ENCODE results near the gene MLEC. TPM values are rescaled to one million over a fixed set of nuclear protein-coding genes. Genes with fewer than 3 reads are reported as not detected.

Gene MLEC
- total and polyA plus RNA-seq, 9 of the 15 experiments (the other 6 are each of a cell fraction or from before 2014, with no cell fraction given): 18.5 to 108 (median 57.8) TPM

GRCh38 chr12:120668091-120668867 lies 18.7 kb upstream of the MLEC start:
- H3K27ac ChIP-seq (ENCODE audit: extremely low read depth, low read depth, low read length): no peak overlapping the region
- ChIA-PET POLR2A (interaction anchor here (1.4 kb wide), 1 partner anchor 12 kb away, joined by 4 read pairs; no protein-coding TSS in a partner anchor), CTCF (ENCODE audit: low intra/inter-chr PET ratio) (no interaction called here)
- intact Hi-C loops (cut with micrococcal nuclease) (no loop called here), in situ Hi-C loops (cut with MboI) (loop anchor here (25.0 kb wide), 1 partner anchor 331 kb away; the partner anchor contains the start of gene PLA2G1B)
- no TSS peak for BruUV-seq (replicated peaks)
- H3K9me3 ChIP-seq (replicated peaks; ENCODE audit: control insufficient read depth, insufficient read depth, low read depth, low read length): no peaks in the 10 kb centered on the region
- peaks cover 36 to 75% of the 10 kb centered on the region in 2 experiments; a peak in 4 of 5 replicates for H3K27me3 ChIP-seq (ENCODE audit: control insufficient read depth in 2 of 2, insufficient read depth in 2 of 2, low read length in 2 of 2)
- no peaks in the 10 kb centered on the region for H3K36me3 ChIP-seq (ENCODE audit: control insufficient read depth, insufficient read depth, low read length)
- no peak overlapping the region for H3K9ac ChIP-seq (ENCODE audit: insufficient read depth in 1 of 2, low read depth in 2 of 2, low read length in 2 of 2)
- DNase-seq (ENCODE audit: extremely low read depth in 1 of 4, low spot score in 3 of 4) (no peak), ATAC-seq (no peak), FAIRE-seq (no peak)
- no peak overlapping the region for H3K4me2 ChIP-seq (ENCODE audit: insufficient read depth, low read length)
- H4K20me1 ChIP-seq (replicated peaks; ENCODE audit: control insufficient read depth, insufficient read depth, low read length): 0 out of 2 replicates have a peak, but pooled peaks cover 4% of the 10 kb centered on the region
- H2AFZ ChIP-seq (ENCODE audit: low read depth, low read length): no peak overlapping the region
- no peaks in the 10 kb centered on the region for H3K79me2 ChIP-seq (ENCODE audit: control insufficient read depth, insufficient read depth, low read length)
- TF ChIP-seq POLR2G (IDR thresholded peaks at IDR 0.05; ENCODE audit: low read depth, low read length) (no peak), MTA1 (IDR thresholded peaks at IDR 0.05; ENCODE audit: borderline replicate concordance) (no peak), ILK (tag; IDR thresholded peaks at IDR 0.05; ENCODE audit: borderline replicate concordance, low read depth) (no peak), POLR2AphosphoS5 (IDR thresholded peaks at IDR 0.05; ENCODE audit: control insufficient read depth, insufficient read depth, low read depth, low read length) (no peak), ATF1 (CRISPR knock-in tag; IDR thresholded peaks at IDR 0.05) (no peak), ATF1 (tag; IDR thresholded peaks at IDR 0.05) (no peak), ETV1 (tag; conservative IDR thresholded peaks at IDR 0.05; ENCODE audit: low read depth) (no peak), TFAM (CRISPR knock-in tag; conservative IDR thresholded peaks at IDR 0.05) (no peak), ZNF253 (CRISPR knock-in tag; conservative IDR thresholded peaks at IDR 0.05) (no peak), ESRRA (IDR thresholded peaks at IDR 0.05; ENCODE audit: borderline replicate concordance, low read depth) (no peak), ETV5 (CRISPR knock-in tag; IDR thresholded peaks at IDR 0.05; ENCODE audit: low read depth) (no peak)
- TF ChIP-seq, protein P1, sequence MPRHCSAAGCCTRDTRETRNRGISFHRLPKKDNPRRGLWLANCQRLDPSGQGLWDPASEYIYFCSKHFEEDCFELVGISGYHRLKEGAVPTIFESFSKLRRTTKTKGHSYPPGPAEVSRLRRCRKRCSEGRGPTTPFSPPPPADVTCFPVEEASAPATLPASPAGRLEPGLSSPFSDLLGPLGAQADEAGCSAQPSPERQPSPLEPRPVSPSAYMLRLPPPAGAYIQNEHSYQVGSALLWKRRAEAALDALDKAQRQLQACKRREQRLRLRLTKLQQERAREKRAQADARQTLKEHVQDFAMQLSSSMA (CRISPR knock-in tag; IDR thresholded peaks at IDR 0.05): no peak
- TF ChIP-seq, protein P2, sequence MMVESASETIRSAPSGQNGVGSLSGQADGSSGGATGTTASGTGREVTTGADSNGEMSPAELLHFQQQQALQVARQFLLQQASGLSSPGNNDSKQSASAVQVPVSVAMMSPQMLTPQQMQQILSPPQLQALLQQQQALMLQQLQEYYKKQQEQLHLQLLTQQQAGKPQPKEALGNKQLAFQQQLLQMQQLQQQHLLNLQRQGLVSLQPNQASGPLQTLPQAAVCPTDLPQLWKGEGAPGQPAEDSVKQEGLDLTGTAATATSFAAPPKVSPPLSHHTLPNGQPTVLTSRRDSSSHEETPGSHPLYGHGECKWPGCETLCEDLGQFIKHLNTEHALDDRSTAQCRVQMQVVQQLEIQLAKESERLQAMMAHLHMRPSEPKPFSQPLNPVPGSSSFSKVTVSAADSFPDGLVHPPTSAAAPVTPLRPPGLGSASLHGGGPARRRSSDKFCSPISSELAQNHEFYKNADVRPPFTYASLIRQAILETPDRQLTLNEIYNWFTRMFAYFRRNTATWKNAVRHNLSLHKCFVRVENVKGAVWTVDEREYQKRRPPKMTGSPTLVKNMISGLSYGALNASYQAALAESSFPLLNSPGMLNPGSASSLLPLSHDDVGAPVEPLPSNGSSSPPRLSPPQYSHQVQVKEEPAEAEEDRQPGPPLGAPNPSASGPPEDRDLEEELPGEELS (CRISPR knock-in tag; IDR thresholded peaks at IDR 0.05; ENCODE audit: borderline replicate concordance): no peak
- TF ChIP-seq, protein P3, sequence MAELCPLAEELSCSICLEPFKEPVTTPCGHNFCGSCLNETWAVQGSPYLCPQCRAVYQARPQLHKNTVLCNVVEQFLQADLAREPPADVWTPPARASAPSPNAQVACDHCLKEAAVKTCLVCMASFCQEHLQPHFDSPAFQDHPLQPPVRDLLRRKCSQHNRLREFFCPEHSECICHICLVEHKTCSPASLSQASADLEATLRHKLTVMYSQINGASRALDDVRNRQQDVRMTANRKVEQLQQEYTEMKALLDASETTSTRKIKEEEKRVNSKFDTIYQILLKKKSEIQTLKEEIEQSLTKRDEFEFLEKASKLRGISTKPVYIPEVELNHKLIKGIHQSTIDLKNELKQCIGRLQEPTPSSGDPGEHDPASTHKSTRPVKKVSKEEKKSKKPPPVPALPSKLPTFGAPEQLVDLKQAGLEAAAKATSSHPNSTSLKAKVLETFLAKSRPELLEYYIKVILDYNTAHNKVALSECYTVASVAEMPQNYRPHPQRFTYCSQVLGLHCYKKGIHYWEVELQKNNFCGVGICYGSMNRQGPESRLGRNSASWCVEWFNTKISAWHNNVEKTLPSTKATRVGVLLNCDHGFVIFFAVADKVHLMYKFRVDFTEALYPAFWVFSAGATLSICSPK (IDR thresholded peaks at IDR 0.05; ENCODE audit: borderline replicate concordance): no peak
- TF ChIP-seq, protein P4, sequence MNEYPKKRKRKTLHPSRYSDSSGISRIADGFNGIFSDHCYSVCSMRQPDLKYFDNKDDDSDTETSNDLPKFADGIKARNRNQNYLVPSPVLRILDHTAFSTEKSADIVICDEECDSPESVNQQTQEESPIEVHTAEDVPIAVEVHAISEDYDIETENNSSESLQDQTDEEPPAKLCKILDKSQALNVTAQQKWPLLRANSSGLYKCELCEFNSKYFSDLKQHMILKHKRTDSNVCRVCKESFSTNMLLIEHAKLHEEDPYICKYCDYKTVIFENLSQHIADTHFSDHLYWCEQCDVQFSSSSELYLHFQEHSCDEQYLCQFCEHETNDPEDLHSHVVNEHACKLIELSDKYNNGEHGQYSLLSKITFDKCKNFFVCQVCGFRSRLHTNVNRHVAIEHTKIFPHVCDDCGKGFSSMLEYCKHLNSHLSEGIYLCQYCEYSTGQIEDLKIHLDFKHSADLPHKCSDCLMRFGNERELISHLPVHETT (CRISPR knock-in tag; conservative IDR thresholded peaks at IDR 0.05 in 1 of 2, IDR thresholded peaks at IDR 0.05 in 1 of 2): no peak
- no peaks in the 10 kb centered on the region for H3K9me1 ChIP-seq (ENCODE audit: control insufficient read depth, insufficient read depth, low read length)
- H3K4me1 ChIP-seq (replicated peaks in 1 of 2; ENCODE audit: control insufficient read depth in 2 of 2, insufficient read depth in 2 of 2, low read length in 2 of 2): peaks cover 0 to 8% of the 10 kb centered on the region in 2 experiments; a peak in 2 of 5 replicates
- no peak overlapping the region for H3K4me3 ChIP-seq
- WGBS (ENCODE audit: insufficient coverage, low coverage, missing lambda C conversion rate): 5% methylated on average over 20 of the region's 20 CpGs
